Testis (tissue), 2 donors: Measurements from ENCODE around the gene SPRED3.

ENCODE experiments used
- POLR2A ChIP-seq: fragments of 450-650 bp; IDR thresholded peaks from one replicate; pipeline ENCODE4 v1.6.1; 2017; ENCODE audit warnings: antibody characterized with exemption, mild to moderate bottlenecking, moderate library complexity
- TF ChIP-seq, protein P1 (sequence below), 3 experiments: fragments of 450-650 bp in 2 of 3; fragments of 200-600 bp in 1 of 3; sonication (generic) in 1 of 3; IDR thresholded peaks; one replicate each; pipeline ENCODE4 v1.5.1; 2016 to 2019; ENCODE audit warnings: antibody characterized with exemption in 3 of 3, mild to moderate bottlenecking in 2 of 3, moderate library complexity in 1 of 3

DNA sequence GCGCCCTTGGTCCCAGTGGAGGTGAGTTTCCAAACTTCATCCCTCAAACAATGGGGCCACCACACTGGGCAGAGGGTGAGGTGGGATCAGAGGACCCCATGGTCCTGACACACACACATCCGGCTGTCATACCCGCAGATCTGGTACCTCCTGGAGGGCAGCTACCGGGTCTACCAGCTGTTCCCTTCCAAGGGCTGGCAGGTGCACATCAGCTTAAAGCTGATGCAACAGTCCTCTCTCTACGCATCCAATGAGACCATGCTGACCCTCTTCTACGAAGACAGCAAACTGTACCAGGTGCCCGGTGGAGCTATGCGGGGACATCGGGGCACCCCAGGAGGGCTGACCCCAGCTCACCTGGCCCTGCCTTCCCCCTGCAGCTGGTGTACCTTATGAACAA, 28.1 kb upstream of the SPRED3 start:
- TF ChIP-seq, protein P1, sequence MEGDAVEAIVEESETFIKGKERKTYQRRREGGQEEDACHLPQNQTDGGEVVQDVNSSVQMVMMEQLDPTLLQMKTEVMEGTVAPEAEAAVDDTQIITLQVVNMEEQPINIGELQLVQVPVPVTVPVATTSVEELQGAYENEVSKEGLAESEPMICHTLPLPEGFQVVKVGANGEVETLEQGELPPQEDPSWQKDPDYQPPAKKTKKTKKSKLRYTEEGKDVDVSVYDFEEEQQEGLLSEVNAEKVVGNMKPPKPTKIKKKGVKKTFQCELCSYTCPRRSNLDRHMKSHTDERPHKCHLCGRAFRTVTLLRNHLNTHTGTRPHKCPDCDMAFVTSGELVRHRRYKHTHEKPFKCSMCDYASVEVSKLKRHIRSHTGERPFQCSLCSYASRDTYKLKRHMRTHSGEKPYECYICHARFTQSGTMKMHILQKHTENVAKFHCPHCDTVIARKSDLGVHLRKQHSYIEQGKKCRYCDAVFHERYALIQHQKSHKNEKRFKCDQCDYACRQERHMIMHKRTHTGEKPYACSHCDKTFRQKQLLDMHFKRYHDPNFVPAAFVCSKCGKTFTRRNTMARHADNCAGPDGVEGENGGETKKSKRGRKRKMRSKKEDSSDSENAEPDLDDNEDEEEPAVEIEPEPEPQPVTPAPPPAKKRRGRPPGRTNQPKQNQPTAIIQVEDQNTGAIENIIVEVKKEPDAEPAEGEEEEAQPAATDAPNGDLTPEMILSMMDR (IDR thresholded peaks at IDR 0.05) = no peak
- TF ChIP-seq POLR2A = no peak
